Endothelial cell of umbilical vein (primary cell): ENCODE results near the gene IQSEC3. TPM values are rescaled to one million over a fixed set of nuclear protein-coding genes. Genes with fewer than 3 reads are reported as not detected.

Experiments used
- BruUV-seq: library from RNA; stranded (reverse); fragments of 400-500 nt; replicated peaks from 2 replicates; lab custom pipeline; 2021; lab: Mats Ljungman, UMichigan
- CTCF ChIA-PET: fragments of 300-600, 350-600 bp; sonication (Branson Sonifier 250); formaldehyde crosslinking; loops from one replicate; lab custom pipeline; 2021; ENCODE audit warnings: antibody characterized with exemption, inconsistent platforms; lab: Charles Lee
- POLR2A ChIA-PET: fragments of 300-600, 350-600 bp; sonication (Branson Sonifier 250); formaldehyde crosslinking; loops from one replicate; lab custom pipeline; 2021; ENCODE audit warnings: antibody characterized with exemption, inconsistent platforms; lab: Charles Lee
- DNase-seq: peaks from one replicate; pipeline ENCODE4 v3.0.0-alpha.2; 2011; ENCODE audit warnings: low read depth, low spot score
- FAIRE-seq: peaks from 2 replicates; lab custom pipeline; 2011; peaks lifted over from hg19 to GRCh38; lab: Jason Lieb, UNC
- H2AFZ ChIP-seq: 2 replicates; pipeline ENCODE4 v1.6.0; 2012; ENCODE audit warnings: low read depth, low read length, control low read depth, inconsistent platforms
- H3K27ac ChIP-seq: 2 replicates; pipeline ENCODE4 v1.5.1; 2011; ENCODE audit warnings: low read depth, mild to moderate bottlenecking, control low read depth, low read length, moderate library complexity; ENCODE audit not compliant: insufficient read depth
- H3K27me3 ChIP-seq, 2 experiments: 2 replicates each; pipeline versions ENCODE4 v1.6.0 to v1.6.1; 2011; ENCODE audit warnings: low read length in 2 of 2, mixed read lengths in 1 of 2; ENCODE audit not compliant: control insufficient read depth in 2 of 2, insufficient read depth in 2 of 2
- H3K36me3 ChIP-seq, 2 experiments: 2 replicates in 1 of 2; 3 replicates in 1 of 2; pipeline ENCODE4 v1.5.1; 2011; ENCODE audit warnings: low read length in 2 of 2, mild to moderate bottlenecking in 1 of 2, moderate library complexity in 1 of 2; ENCODE audit not compliant: control insufficient read depth in 2 of 2, insufficient read depth in 2 of 2; ENCODE audit errors: extremely low read depth in 1 of 2
- H3K4me1 ChIP-seq: 3 replicates; pipeline ENCODE4 v1.5.1; 2011; ENCODE audit warnings: mild to moderate bottlenecking, low read length; ENCODE audit not compliant: control insufficient read depth, insufficient read depth; ENCODE audit errors: extremely low read depth
- H3K4me2 ChIP-seq: 2 replicates; pipeline ENCODE4 v1.6.1; 2011; ENCODE audit warnings: low read length, control low read depth, mixed read lengths; ENCODE audit not compliant: insufficient read depth
- H3K4me3 ChIP-seq, 3 experiments: fragments of 200-600 bp in 1 of 3; sonication (generic), shearing (Covaris generic) in 1 of 3; replicated peaks in 1 of 3; 2 replicates each; pipeline ENCODE4 v1.5.1; 2011 to 2016; ENCODE audit warnings: control low read depth in 3 of 3, low read length in 3 of 3, mild to moderate bottlenecking in 2 of 3, inconsistent platforms in 1 of 3, low read depth in 1 of 3, moderate library complexity in 1 of 3; ENCODE audit not compliant: insufficient read depth in 1 of 3
- H3K79me2 ChIP-seq: 2 replicates; pipeline ENCODE4 v1.6.0; 2012; ENCODE audit warnings: low read length, inconsistent platforms; ENCODE audit not compliant: control insufficient read depth, insufficient read depth
- H3K9ac ChIP-seq: replicated peaks from 2 replicates; pipeline ENCODE3; 2011; ENCODE audit warnings: low read length, control low read depth; ENCODE audit not compliant: insufficient read depth; ENCODE audit errors: extremely low read depth
- H3K9me1 ChIP-seq: replicated peaks from 3 replicates; pipeline ENCODE4 v1.6.0; 2011; ENCODE audit warnings: mild to moderate bottlenecking, low read length; ENCODE audit not compliant: control insufficient read depth, insufficient read depth; ENCODE audit errors: extremely low read depth
- H3K9me3 ChIP-seq: replicated peaks from 2 replicates; pipeline ENCODE4 v1.5.1; 2012; ENCODE audit warnings: low read length, inconsistent platforms; ENCODE audit not compliant: control insufficient read depth, insufficient read depth
- H4K20me1 ChIP-seq: replicated peaks from 2 replicates; pipeline ENCODE3; 2011; ENCODE audit warnings: mild to moderate bottlenecking, low read length; ENCODE audit not compliant: control insufficient read depth, insufficient read depth; ENCODE audit errors: extremely low read depth
- EZH2 ChIP-seq: IDR thresholded peaks from 2 replicates; pipeline ENCODE4 v1.6.1; 2012; ENCODE audit warnings: borderline replicate concordance, low read depth, mild to moderate bottlenecking, moderate library complexity, low read length, inconsistent platforms; ENCODE audit not compliant: severe bottlenecking
- FOS ChIP-seq: IDR thresholded peaks from 2 replicates; pipeline ENCODE4 v1.6.1; 2011; ENCODE audit warnings: mild to moderate bottlenecking, low read length, moderate library complexity, borderline replicate concordance; ENCODE audit not compliant: insufficient read depth
- GATA2 ChIP-seq: IDR thresholded peaks from 2 replicates; pipeline ENCODE4 v1.7.0; 2011; ENCODE audit warnings: low read depth, mild to moderate bottlenecking, moderate library complexity, mixed read lengths, low read length; ENCODE audit not compliant: insufficient read length, insufficient read depth
- JUN ChIP-seq: IDR thresholded peaks from 2 replicates; pipeline ENCODE4 v1.6.1; 2011; ENCODE audit warnings: borderline replicate concordance, low read depth; ENCODE audit not compliant: insufficient read length, insufficient read depth
- MYC ChIP-seq: IDR thresholded peaks from one replicate; pipeline ENCODE4 v1.6.1; 2011; ENCODE audit warnings: mild to moderate bottlenecking, low read depth, low read length
- POLR2A ChIP-seq: IDR thresholded peaks from 2 replicates; pipeline ENCODE4 v1.6.1; 2012; ENCODE audit warnings: low read depth, mild to moderate bottlenecking, control low read depth, low read length
- POLR2AphosphoS5 ChIP-seq: IDR thresholded peaks from 2 replicates; pipeline ENCODE4 v1.6.1; 2012; ENCODE audit warnings: low read depth, mild to moderate bottlenecking, control low read depth, low read length, moderate library complexity; ENCODE audit not compliant: insufficient read depth
- dilution Hi-C: fragments of 300-500 bp; cut with MboI; formaldehyde crosslinking; loops from one replicate; pipeline ENCODE4 v1.15.0; 2019; ENCODE audit warnings: low sequenced_read_pairs; ENCODE audit not compliant: extremely low pct_ligation_motif_present
- intact Hi-C: fragments of 100-400 bp; cut with micrococcal nuclease; formaldehyde crosslinking; loops from one replicate; pipeline ENCODE4 v1.10.0; 2022
- polyA plus RNA-seq, 4 experiments: library from polyadenylated mRNA; depleted of rRNA in 3 of 4; stranded (reverse) in 3 of 4; unstranded in 1 of 4; fragments of >200 nt; gene quantifications; 2 replicates each; pipeline versions ENCODE4 v1.2.1 to v1.2.3, GENCODE V29; 2011 to 2012; ENCODE audit warnings: missing spikeins in 1 of 4
- total RNA-seq: library from RNA; stranded (reverse); gene quantifications from 2 replicates; pipeline ENCODE4 v1.2.3, GENCODE V29; 2021
- TF ChIP-seq, protein P1 (sequence below): IDR thresholded peaks from 2 replicates; pipeline ENCODE4 v1.6.1; 2011; ENCODE audit not compliant: insufficient read depth, insufficient read length
- TF ChIP-seq, protein P2 (sequence below), 2 donors: IDR thresholded peaks; 1 replicate in 1 of 2; 2 replicates in 1 of 2; pipeline ENCODE4 v1.5.1; 2011; ENCODE audit warnings: low read length in 2 of 2, mild to moderate bottlenecking in 2 of 2, moderate library complexity in 2 of 2, control low read depth in 1 of 2, inconsistent platforms in 1 of 2, low read depth in 1 of 2; ENCODE audit not compliant: insufficient read depth in 1 of 2; ENCODE audit errors: extremely low read depth in 1 of 2

The IQSEC3 gene
- total and polyA plus RNA-seq, 2 donors (not counting 3 experiments of a cell fraction or from before 2014, with no cell fraction given): not detected

DNA sequence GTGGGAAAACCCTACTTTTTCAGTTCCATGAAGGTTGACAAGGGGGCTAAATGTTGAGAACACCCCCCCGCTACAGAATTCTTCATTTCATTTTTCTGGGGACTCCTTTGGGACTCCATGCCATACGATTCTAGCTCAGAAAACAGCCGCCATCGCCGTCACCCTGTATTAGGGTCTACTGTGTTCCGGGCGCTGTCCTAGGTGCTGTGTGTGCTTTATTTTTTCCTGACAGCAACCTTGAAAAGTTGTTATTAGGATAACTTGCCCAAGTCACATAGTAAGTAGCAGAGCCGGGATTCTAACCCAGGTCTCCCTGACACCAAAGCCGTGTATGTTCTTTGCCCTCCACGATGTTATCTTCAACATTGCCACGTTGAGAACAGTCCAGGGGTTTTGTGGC, 55.1 kb downstream of the IQSEC3 start:
- Histone ChIP-seq H3K9me3 (no peaks in the 10 kb centered on the region), H3K27ac (no peak overlapping the region), H3K9ac (no peak overlapping the region), H4K20me1 (no peaks in the 10 kb centered on the region), H3K9me1 (no peaks in the 10 kb centered on the region), H3K79me2 (no peaks in the 10 kb centered on the region), H2AFZ (no peak overlapping the region), H3K4me3 (no peak overlapping the region), H3K4me1 (no peaks in the 10 kb centered on the region), H3K36me3 (no peaks in the 10 kb centered on the region), H3K27me3 (no peaks in the 10 kb centered on the region), H3K4me2 (no peak overlapping the region)
- FAIRE-seq: no peak
- DNase-seq: no peak
- no TSS peak for BruUV-seq
- TF ChIP-seq POLR2A: no peak
- TF ChIP-seq, protein P1, sequence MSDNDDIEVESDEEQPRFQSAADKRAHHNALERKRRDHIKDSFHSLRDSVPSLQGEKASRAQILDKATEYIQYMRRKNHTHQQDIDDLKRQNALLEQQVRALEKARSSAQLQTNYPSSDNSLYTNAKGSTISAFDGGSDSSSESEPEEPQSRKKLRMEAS: no peak
- TF ChIP-seq POLR2AphosphoS5: no peak
- TF ChIP-seq FOS: no peak
- TF ChIP-seq GATA2: no peak
- TF ChIP-seq, protein P2, sequence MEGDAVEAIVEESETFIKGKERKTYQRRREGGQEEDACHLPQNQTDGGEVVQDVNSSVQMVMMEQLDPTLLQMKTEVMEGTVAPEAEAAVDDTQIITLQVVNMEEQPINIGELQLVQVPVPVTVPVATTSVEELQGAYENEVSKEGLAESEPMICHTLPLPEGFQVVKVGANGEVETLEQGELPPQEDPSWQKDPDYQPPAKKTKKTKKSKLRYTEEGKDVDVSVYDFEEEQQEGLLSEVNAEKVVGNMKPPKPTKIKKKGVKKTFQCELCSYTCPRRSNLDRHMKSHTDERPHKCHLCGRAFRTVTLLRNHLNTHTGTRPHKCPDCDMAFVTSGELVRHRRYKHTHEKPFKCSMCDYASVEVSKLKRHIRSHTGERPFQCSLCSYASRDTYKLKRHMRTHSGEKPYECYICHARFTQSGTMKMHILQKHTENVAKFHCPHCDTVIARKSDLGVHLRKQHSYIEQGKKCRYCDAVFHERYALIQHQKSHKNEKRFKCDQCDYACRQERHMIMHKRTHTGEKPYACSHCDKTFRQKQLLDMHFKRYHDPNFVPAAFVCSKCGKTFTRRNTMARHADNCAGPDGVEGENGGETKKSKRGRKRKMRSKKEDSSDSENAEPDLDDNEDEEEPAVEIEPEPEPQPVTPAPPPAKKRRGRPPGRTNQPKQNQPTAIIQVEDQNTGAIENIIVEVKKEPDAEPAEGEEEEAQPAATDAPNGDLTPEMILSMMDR (IDR thresholded peaks at IDR 0.05; ENCODE audit: extremely low read depth in 1 of 2, insufficient read depth in 1 of 2, low read depth in 1 of 2, low read length in 2 of 2): no peak
- no peak for TF ChIP-seq MYC
- TF ChIP-seq EZH2: no peak
- no peak for TF ChIP-seq JUN
- intact Hi-C loops: no loop called here
- CTCF ChIA-PET: no interaction called here
- POLR2A ChIA-PET: no interaction called here
- dilution Hi-C loops: no loop called here
